Activated CD8-positive, alpha-beta T cell treated with anti-CD3 and anti-CD28 coated beads, Interleukin-2, amount 10 ng/mL, durations not matched to agents 7 days and 5 days (primary cell): Measurements from ENCODE around the gene TACC2. TPM values are rescaled to one million over a fixed set of nuclear protein-coding genes. Genes with fewer than 3 reads are reported as not detected.

Experiments
- ATAC-seq: fragments of 150-1000 bp; cut with Tn5 transposase; one replicate; pipeline ENCODE4 v1.10.0; 2021; ENCODE audit warnings: moderate library complexity
- CTCF ChIA-PET: fragments of 350-600 bp; sonication (Branson Sonifier 250); formaldehyde crosslinking; loops from one replicate; lab custom pipeline; 2021; ENCODE audit warnings: antibody characterized with exemption; lab: Charles Lee
- POLR2A ChIA-PET: fragments of 350-600 bp; sonication (Branson Sonifier 250); formaldehyde crosslinking; loops from one replicate; lab custom pipeline; 2021; ENCODE audit warnings: antibody characterized with exemption; lab: Charles Lee
- DNase-seq: peaks from one replicate; pipeline ENCODE4 v3.0.0-alpha.2; 2020
- H3K27ac Mint-ChIP-seq: one replicate; pipeline ENCODE4 v1.8.0; 2021; ENCODE audit warnings: mild to moderate bottlenecking, mixed read lengths
- H3K27me3 Mint-ChIP-seq: one replicate; pipeline ENCODE4 v1.8.0; 2021; ENCODE audit warnings: low read depth, mixed read lengths
- H3K36me3 Mint-ChIP-seq: one replicate; pipeline ENCODE4 v1.8.0; 2021; ENCODE audit warnings: low read depth, mixed read lengths
- H3K4me1 Mint-ChIP-seq: one replicate; pipeline ENCODE4 v1.8.0; 2021; ENCODE audit warnings: low read depth, mixed read lengths
- H3K4me3 Mint-ChIP-seq: one replicate; pipeline ENCODE4 v1.8.0; 2021; ENCODE audit warnings: mild to moderate bottlenecking, mixed read lengths
- H3K9me3 Mint-ChIP-seq: one replicate; pipeline ENCODE4 v1.8.0; 2022; ENCODE audit warnings: mixed read lengths; ENCODE audit not compliant: insufficient read depth
- total RNA-seq, 2 experiments: library from RNA; stranded (reverse); gene quantifications; one replicate each; pipeline ENCODE4 v1.2.3, GENCODE V29; 2021

The TACC2 gene
- total RNA-seq, 2 experiments from 2014 or later: not detected

DNA sequence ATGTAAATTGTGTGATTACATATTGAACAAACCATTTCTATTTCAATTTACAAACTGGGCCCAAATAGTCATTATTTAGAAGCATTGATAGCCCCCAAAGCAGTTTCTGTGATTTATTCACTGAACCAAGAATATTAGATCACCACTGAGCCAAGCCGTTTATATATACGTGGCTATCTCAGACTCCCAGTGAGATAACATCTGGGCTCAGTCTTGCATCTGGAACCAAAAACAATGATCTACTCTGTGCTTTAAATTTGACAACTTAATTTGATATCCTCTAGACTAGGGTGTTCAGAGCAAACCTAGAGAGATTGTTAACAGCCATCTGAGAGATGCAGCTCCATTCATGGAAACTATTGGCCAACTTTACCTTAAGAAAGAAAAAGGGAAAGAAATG is 240.7 kb downstream of the TACC2 start:
- DNase-seq (no peak), ATAC-seq (no peak)
- Mint-ChIP-seq H3K36me3 (no peaks in the 10 kb centered on the region), H3K27ac (no peak overlapping the region), H3K4me3 (no peak overlapping the region), H3K27me3 (peaks cover 5% of the 10 kb centered on the region), H3K4me1 (no peaks in the 10 kb centered on the region), H3K9me3 (no peaks in the 10 kb centered on the region)
- CTCF ChIA-PET: no interaction called here
- POLR2A ChIA-PET: no interaction called here

DNA sequence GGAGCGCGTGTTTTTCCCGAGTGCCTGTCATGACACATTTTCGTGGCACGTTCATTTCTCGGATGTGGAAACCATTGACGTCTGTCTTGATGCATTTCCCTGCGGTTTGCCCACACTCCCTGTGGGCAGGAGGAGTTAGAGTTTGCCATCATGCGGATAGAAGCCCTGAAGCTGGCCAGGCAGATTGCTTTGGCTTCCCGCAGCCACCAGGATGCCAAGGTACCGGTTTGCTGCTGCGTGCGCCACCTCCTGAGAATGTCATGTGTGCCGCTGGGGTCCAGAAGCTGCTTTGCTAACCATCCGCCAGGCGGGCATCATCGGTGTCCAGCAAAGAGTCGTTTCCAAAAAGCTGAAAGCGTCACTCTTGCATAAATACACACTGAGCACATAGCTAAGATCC is 241.3 kb downstream of the TACC2 start:
- ATAC-seq (no peak), DNase-seq (no peak)
- ChIA-PET POLR2A (no interaction called here), CTCF (no interaction called here)
- Mint-ChIP-seq H3K27me3 (peaks cover 5% of the 10 kb centered on the region), H3K27ac (no peak overlapping the region), H3K36me3 (no peaks in the 10 kb centered on the region), H3K4me1 (no peaks in the 10 kb centered on the region), H3K9me3 (no peaks in the 10 kb centered on the region), H3K4me3 (no peak overlapping the region)

DNA sequence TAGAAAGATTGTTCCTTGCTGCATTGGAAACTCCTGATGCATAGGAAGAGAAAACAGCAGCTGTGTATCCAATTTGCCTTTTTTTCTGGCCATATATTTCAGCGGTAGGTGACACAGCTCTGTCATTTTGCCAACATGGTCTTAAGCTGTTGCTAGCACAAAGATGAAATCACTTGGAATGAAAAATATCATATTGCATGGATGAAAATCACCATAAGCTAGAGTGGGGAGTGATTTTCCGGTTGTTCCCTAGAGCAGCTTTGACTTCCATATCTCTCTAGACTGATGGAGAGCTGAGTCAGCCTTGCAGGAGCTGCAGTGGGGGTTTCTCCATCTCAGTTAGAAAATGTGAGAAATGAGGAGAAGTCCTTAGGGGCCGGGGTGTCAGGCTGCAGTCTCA is 243.8 kb downstream of the TACC2 start:
- Mint-ChIP-seq H3K36me3 (no peaks in the 10 kb centered on the region), H3K27ac (no peak overlapping the region), H3K4me3 (no peak overlapping the region), H3K9me3 (no peaks in the 10 kb centered on the region), H3K4me1 (no peaks in the 10 kb centered on the region), H3K27me3 (no peaks in the 10 kb centered on the region)
- ChIA-PET POLR2A (no interaction called here), CTCF (no interaction called here)
- DNase-seq (no peak), ATAC-seq (no peak)

DNA sequence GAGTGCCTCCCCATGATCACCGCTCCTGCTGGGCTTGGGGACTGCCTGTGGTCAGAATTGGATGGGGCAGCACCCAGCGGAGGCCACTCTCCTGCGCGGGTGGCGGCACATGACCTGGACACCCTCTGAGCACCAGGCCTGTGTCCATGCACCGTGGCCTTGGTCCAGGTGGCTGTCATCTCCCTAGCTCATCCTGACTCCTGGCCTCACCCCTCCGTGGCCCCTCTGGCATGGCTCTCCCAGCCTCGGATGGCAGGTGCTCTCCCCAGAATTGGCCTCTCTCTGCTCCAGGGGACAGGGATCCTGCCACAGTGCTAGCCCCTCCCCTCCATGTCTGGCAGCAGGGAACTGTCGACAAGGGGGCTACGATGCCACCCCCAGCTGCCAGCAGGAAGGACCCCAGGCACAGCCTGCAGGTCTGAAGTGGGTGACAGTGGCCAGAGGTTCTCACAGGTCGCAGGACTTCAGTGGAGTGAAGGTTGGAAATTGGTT is 244.9 kb downstream of the TACC2 start:
- Mint-ChIP-seq H3K27me3 (no peaks in the 10 kb centered on the region), H3K4me3 (no peak overlapping the region), H3K27ac (no peak overlapping the region), H3K36me3 (no peaks in the 10 kb centered on the region), H3K9me3 (no peaks in the 10 kb centered on the region), H3K4me1 (no peaks in the 10 kb centered on the region)
- DNase-seq (no peak), ATAC-seq (no peak)
- ChIA-PET CTCF (no interaction called here), POLR2A (no interaction called here)

DNA sequence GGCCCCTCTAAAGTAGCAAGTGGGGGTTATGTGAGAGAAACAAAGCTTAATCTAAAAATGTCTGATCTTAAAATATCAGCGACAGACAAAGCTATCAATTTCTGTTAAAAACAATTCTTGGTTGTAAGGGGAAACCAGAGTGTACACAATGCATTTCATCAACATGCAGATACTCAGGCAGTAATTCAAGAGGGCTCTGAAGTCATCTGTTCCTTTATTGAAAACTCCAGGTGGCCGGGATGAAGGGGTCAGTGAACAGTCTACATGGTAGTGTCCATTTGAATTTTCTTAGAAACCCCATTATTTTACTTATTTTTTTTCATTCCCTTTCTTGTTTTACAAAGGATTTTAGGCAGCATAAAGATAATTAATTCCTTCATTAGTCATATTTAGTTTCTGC is 245.5 kb downstream of the TACC2 start:
- CTCF ChIA-PET: no interaction called here

DNA sequence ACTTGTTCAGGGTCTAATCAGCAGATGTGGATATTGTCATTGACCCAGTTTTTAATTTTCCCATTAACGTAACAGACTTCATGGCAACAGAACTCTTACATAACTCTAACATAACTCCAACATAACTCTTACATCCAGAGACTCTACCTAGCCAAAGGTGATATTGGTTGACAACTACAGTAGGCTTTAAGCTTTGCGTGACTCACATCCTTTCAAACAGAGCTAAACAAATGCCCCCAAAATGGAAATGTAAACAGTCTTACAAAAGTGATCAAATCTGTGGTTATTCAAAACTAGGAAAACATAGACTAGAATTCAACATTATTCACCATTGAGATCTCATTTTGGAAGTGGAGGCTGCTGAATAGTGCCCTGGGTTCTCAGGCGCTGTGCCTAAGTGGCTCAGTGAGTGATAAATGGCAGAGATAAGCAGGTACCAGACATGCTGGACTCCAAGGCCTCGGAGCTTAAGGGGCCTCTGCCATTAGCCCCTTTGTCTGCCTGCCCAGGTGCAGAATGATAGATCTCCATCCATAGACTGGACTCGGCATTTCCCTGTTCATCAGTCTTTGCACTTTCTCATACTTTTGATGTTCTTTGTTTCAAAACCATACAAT is 247.8 kb downstream of the TACC2 start:
- Mint-ChIP-seq H3K4me3 (no peak overlapping the region), H3K4me1 (no peaks in the 10 kb centered on the region), H3K27me3 (no peaks in the 10 kb centered on the region), H3K36me3 (no peaks in the 10 kb centered on the region), H3K9me3 (no peaks in the 10 kb centered on the region), H3K27ac (no peak overlapping the region)
- ChIA-PET POLR2A (no interaction called here), CTCF (no interaction called here)
- DNase-seq (no peak), ATAC-seq (no peak)

More for the DNA sequence above, 245.5 kb downstream of the TACC2 start:
- no peak overlapping the region for H3K27ac Mint-ChIP-seq
- no peaks in the 10 kb centered on the region for H3K27me3 Mint-ChIP-seq
- no peaks in the 10 kb centered on the region for H3K36me3 Mint-ChIP-seq
- no peak for DNase-seq
- no peaks in the 10 kb centered on the region for H3K4me1 Mint-ChIP-seq
- POLR2A ChIA-PET: no interaction called here
- ATAC-seq: no peak
- H3K4me3 Mint-ChIP-seq: no peak overlapping the region
- H3K9me3 Mint-ChIP-seq: no peaks in the 10 kb centered on the region

DNA sequence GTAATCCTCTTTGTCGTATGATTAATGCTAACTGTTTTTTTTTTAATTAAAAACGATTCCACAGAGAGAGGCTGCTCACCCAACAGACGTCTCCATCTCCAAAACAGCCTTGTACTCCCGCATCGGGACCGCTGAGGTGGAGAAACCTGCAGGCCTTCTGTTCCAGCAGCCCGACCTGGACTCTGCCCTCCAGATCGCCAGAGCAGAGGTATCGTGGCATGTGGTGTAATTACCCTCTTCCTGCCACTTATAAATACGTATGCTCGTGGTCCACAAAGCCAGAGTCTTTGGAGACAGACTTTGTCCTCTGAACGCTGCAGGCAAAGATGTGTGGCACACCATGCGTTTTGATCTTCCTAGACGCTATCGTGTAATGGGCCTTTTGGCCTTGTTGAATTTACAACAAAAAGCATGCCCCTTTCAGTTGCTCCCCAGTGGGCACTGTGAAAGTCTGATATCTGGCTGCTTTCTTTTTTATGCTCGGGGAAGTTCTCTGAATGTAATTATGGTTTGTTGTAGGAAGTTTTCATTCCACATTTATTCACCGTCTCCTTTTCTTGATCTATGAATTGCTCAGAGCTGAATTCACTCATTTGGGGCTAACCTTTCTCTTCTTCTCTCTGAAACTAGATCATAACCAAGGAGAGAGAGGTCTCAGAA is 248.5 kb downstream of the TACC2 start:
- no peak for ATAC-seq
- CTCF ChIA-PET: no interaction called here
- DNase-seq: no peak
- Mint-ChIP-seq H3K27ac (no peak overlapping the region), H3K4me3 (no peak overlapping the region), H3K4me1 (no peaks in the 10 kb centered on the region), H3K36me3 (no peaks in the 10 kb centered on the region), H3K27me3 (no peaks in the 10 kb centered on the region), H3K9me3 (no peaks in the 10 kb centered on the region)
- POLR2A ChIA-PET: interaction anchor here (0.7 kb wide), 1 partner anchor 16 kb away, joined by 5 read pairs; no protein-coding TSS in a partner anchor

DNA sequence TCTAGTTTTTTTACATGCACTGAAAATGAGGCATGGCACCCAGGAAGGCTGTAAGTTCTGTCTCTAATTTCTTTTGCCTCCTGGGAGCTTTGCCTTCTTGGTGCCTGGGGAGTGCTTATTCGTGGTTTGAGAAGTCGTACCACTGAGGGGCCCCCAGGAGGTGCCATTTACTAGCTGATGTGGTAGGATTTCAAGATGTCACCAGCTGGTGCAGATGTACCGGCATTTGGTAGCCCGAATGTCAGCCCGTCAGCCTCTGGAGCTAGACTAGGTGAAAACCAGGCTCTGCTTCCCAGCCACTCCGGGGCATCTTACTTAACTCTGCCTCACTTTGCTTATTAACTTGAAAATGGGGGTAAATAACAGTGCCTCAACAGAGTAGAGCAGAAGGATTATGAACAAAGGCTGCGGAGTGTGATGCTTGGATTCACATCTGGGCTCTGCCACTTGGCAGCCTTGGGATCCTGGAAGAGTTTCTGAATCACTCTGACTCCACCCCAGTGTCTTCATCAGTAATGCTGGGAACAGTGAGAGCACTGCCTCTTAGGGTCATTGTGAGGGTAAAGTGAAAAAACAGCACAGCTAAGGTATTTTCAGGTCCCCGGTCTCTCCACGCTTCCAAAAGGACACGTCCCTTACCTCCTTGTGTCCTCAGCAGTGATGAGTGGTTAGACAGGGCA is 250.8 kb downstream of the TACC2 start:
- CTCF ChIA-PET: no interaction called here
- POLR2A ChIA-PET: no interaction called here
- H3K27me3 Mint-ChIP-seq: no peaks in the 10 kb centered on the region
- no peaks in the 10 kb centered on the region for H3K4me1 Mint-ChIP-seq
- no peaks in the 10 kb centered on the region for H3K9me3 Mint-ChIP-seq
- H3K36me3 Mint-ChIP-seq: no peaks in the 10 kb centered on the region
- DNase-seq (no peak), ATAC-seq (no peak)
- H3K4me3 Mint-ChIP-seq: no peak overlapping the region
- no peak overlapping the region for H3K27ac Mint-ChIP-seq

DNA sequence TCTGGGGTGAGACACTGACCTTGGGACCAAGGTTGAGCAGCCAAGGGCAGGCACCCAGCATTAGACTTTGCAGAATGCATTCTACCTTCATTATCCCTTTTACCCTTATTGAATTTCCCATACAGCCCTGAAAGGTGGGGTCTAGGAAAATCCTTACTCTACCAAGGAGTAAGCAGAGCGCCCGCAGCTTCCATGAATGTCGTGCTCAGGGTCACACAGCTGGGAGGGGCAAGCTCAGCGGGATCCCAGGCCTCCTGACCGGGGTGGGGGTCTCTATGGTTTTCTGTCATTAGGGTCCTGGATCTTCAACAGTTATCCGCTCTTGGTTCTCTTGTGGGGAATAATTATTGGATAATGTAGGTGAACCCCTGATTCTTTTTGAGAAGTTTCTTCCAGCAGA is 251.4 kb downstream of the TACC2 start:
- POLR2A ChIA-PET: no interaction called here
- no peak overlapping the region for H3K27ac Mint-ChIP-seq
- H3K4me3 Mint-ChIP-seq: no peak overlapping the region
- ATAC-seq: no peak
- DNase-seq: no peak
- no peaks in the 10 kb centered on the region for H3K27me3 Mint-ChIP-seq
- H3K36me3 Mint-ChIP-seq: no peaks in the 10 kb centered on the region
- H3K9me3 Mint-ChIP-seq: no peaks in the 10 kb centered on the region
- CTCF ChIA-PET: no interaction called here
- H3K4me1 Mint-ChIP-seq: no peaks in the 10 kb centered on the region

DNA sequence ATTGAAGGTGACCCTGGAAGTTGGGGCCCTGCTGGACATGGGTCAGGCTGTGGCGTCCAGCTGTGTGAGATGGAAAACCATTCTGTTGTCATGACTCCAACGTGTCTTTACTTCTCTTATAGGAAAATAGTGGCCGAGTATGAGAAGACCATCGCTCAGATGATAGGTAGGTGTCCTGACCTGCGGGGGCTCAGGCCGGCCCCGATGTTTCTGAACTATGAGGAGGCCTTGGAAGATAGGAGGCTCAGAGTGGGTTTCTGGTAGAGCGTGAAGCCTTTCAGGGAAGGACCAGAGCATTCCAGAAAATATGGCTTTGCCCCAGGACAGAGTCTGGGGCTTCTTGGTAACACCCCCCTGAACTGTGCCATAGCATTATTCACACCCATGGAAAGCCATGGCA is 252.9 kb downstream of the TACC2 start:
- no peak overlapping the region for H3K27ac Mint-ChIP-seq
- no peaks in the 10 kb centered on the region for H3K4me1 Mint-ChIP-seq
- DNase-seq (no peak), ATAC-seq (no peak)
- H3K36me3 Mint-ChIP-seq: no peaks in the 10 kb centered on the region
- no peak overlapping the region for H3K4me3 Mint-ChIP-seq
- H3K27me3 Mint-ChIP-seq: no peaks in the 10 kb centered on the region
- ChIA-PET CTCF (no interaction called here), POLR2A (no interaction called here)
- H3K9me3 Mint-ChIP-seq: no peaks in the 10 kb centered on the region

DNA sequence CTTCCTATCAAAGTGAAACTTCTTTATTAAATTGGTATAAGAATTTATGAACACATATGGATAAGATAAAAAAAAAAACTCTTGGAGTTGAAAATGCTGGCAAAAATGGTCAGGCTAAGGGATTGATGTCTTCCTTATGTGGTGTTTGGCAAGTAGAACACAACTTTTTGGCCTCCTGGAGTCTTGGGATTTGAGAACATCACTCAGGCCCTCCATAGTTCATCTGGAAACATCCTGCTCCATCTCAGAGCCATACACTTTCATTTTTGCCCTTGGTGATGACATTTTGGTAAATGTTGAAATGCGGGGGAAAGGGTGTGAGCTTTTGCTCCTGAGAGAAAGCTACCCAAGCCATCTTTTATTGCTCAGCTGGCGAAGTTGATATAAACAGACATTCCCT is 254.6 kb downstream of the TACC2 start:
- ATAC-seq: no peak
- no peaks in the 10 kb centered on the region for H3K36me3 Mint-ChIP-seq
- H3K27me3 Mint-ChIP-seq: no peaks in the 10 kb centered on the region
- H3K4me1 Mint-ChIP-seq: no peaks in the 10 kb centered on the region
- H3K27ac Mint-ChIP-seq: no peak overlapping the region
- no peak overlapping the region for H3K4me3 Mint-ChIP-seq
- no peak for DNase-seq
- ChIA-PET CTCF (no interaction called here), POLR2A (no interaction called here)
- H3K9me3 Mint-ChIP-seq: no peaks in the 10 kb centered on the region
